HepG2 (cell line): ENCODE results near the gene GSDMA. TPM values are rescaled to one million over a fixed set of nuclear protein-coding genes. Genes with fewer than 3 reads are reported as not detected.

ENCODE experiments used
- CERS6 ChIP-seq: sonication (generic); formaldehyde crosslinking; IDR thresholded peaks from 2 replicates; pipeline ENCODE4 v1.5.0; 2020; ENCODE audit warnings: missing genetic modification reagents
- KIAA2018 ChIP-seq: sonication (generic); formaldehyde crosslinking; IDR thresholded peaks from 2 replicates; pipeline ENCODE4 v1.5.0; 2020; ENCODE audit warnings: mild to moderate bottlenecking, missing genetic modification reagents, borderline replicate concordance
- MYPOP ChIP-seq: sonication (generic); formaldehyde crosslinking; IDR thresholded peaks from 2 replicates; pipeline ENCODE4 v1.8.1; 2023; ENCODE audit warnings: mild to moderate bottlenecking, moderate library complexity, missing genetic modification reagents
- MZF1 ChIP-seq: sonication (generic); formaldehyde crosslinking; IDR thresholded peaks from 2 replicates; pipeline ENCODE4 v1.8.1; 2023; ENCODE audit warnings: mild to moderate bottlenecking, missing genetic modification reagents, borderline replicate concordance
- PAWR ChIP-seq: sonication (generic); formaldehyde crosslinking; IDR thresholded peaks from 2 replicates; pipeline ENCODE4 v1.4.0; 2020; ENCODE audit warnings: missing genetic modification reagents, mild to moderate bottlenecking, borderline replicate concordance
- POGZ ChIP-seq: sonication (generic); formaldehyde crosslinking; IDR thresholded peaks from 2 replicates; pipeline ENCODE4 v1.4.0; 2020; ENCODE audit warnings: mild to moderate bottlenecking, missing genetic modification reagents
- ZNF883 ChIP-seq: sonication (generic); formaldehyde crosslinking; IDR thresholded peaks from 2 replicates; pipeline ENCODE4 v1.5.1; 2020; ENCODE audit warnings: mild to moderate bottlenecking, missing genetic modification reagents; ENCODE audit errors: not compliant biosample characterization
- ZSCAN21 ChIP-seq: sonication (generic); formaldehyde crosslinking; IDR thresholded peaks from 2 replicates; pipeline ENCODE4 v1.8.0; 2022; ENCODE audit warnings: mild to moderate bottlenecking, missing genetic modification reagents, moderate library complexity, borderline replicate concordance
- polyA plus RNA-seq, 8 experiments: library from polyadenylated mRNA; depleted of rRNA in 3 of 8; stranded (reverse) in 7 of 8; unstranded in 1 of 8; fragments of >200 nt; fragmentation: Illumina TruSeq in 4 of 8; extraction: Trizol in 4 of 8; gene quantifications; 2 replicates each; pipeline versions ENCODE4 v1.2.1 to v1.2.3, GENCODE V29; 2011 to 2016; ENCODE audit warnings: low read depth in 4 of 8, missing spikeins in 1 of 8, mixed read lengths in 1 of 8; ENCODE audit not compliant: insufficient read depth in 1 of 8
- total RNA-seq, 5 experiments: library from RNA; depleted of rRNA; stranded (reverse); fragments of >200 nt; fragmentation: Illumina TruSeq; extraction: Trizol; gene quantifications; 2 replicates each; pipeline ENCODE4 v1.2.3, GENCODE V29; 2016; ENCODE audit warnings: low read depth in 1 of 5
- TF ChIP-seq, protein P1 (sequence below): sonication (generic); formaldehyde crosslinking; IDR thresholded peaks from 2 replicates; pipeline ENCODE4 v1.5.1; 2020; ENCODE audit warnings: mild to moderate bottlenecking, missing genetic modification reagents, borderline replicate concordance

The GSDMA gene
- total and polyA plus RNA-seq, 2 of the 13 experiments (the other 11 are each of a cell fraction or from before 2014, with no cell fraction given): not detected

- TF ChIP-seq CERS6 (CRISPR knock-in tag) (no peak), MZF1 (CRISPR knock-in tag) (no peak), POGZ (CRISPR knock-in tag) (peak; percentile 81), ZSCAN21 (CRISPR knock-in tag) (peak; percentile 95), PAWR (CRISPR knock-in tag) (peak; percentile 92; the same call in 1 of the 2 replicates), MYPOP (CRISPR knock-in tag) (peak; percentile 88; the same call in 1 of the 2 replicates), KIAA2018 (CRISPR knock-in tag) (0 out of 2 replicates have a peak, but pooled peaks have one; percentile 22), ZNF883 (peak; percentile 71)
- TF ChIP-seq, protein P1, sequence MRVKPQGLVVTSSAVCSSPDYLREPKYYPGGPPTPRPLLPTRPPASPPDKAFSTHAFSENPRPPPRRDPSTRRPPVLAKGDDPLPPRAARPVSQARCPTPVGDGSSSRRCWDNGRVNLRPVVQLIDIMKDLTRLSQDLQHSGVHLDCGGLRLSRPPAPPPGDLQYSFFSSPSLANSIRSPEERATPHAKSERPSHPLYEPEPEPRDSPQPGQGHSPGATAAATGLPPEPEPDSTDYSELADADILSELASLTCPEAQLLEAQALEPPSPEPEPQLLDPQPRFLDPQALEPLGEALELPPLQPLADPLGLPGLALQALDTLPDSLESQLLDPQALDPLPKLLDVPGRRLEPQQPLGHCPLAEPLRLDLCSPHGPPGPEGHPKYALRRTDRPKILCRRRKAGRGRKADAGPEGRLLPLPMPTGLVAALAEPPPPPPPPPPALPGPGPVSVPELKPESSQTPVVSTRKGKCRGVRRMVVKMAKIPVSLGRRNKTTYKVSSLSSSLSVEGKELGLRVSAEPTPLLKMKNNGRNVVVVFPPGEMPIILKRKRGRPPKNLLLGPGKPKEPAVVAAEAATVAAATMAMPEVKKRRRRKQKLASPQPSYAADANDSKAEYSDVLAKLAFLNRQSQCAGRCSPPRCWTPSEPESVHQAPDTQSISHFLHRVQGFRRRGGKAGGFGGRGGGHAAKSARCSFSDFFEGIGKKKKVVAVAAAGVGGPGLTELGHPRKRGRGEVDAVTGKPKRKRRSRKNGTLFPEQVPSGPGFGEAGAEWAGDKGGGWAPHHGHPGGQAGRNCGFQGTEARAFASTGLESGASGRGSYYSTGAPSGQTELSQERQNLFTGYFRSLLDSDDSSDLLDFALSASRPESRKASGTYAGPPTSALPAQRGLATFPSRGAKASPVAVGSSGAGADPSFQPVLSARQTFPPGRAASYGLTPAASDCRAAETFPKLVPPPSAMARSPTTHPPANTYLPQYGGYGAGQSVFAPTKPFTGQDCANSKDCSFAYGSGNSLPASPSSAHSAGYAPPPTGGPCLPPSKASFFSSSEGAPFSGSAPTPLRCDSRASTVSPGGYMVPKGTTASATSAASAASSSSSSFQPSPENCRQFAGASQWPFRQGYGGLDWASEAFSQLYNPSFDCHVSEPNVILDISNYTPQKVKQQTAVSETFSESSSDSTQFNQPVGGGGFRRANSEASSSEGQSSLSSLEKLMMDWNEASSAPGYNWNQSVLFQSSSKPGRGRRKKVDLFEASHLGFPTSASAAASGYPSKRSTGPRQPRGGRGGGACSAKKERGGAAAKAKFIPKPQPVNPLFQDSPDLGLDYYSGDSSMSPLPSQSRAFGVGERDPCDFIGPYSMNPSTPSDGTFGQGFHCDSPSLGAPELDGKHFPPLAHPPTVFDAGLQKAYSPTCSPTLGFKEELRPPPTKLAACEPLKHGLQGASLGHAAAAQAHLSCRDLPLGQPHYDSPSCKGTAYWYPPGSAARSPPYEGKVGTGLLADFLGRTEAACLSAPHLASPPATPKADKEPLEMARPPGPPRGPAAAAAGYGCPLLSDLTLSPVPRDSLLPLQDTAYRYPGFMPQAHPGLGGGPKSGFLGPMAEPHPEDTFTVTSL (CRISPR knock-in tag): peak; percentile 98
- TF ChIP-seq, all 625 proteins: peak for 433
Measured at GRCh38 chr17:39923836-39924690, 38.7 kb upstream of the GSDMA start (continued).
